Kidney epithelial cell (primary cell): ENCODE measurements around the gene CAMTA1. TPM values are rescaled to one million over a fixed set of nuclear protein-coding genes. Genes with fewer than 3 reads are reported as not detected.

ENCODE experiments used
- DNase-seq: peaks from one replicate; pipeline ENCODE4 v3.0.0-alpha.2; 2010; ENCODE audit warnings: low read depth
- H3K27me3 ChIP-seq: 2 replicates; pipeline ENCODE4 v1.6.0; 2011; ENCODE audit warnings: low read length; ENCODE audit not compliant: control insufficient read depth, insufficient read depth
- H3K36me3 ChIP-seq: 2 replicates; pipeline ENCODE4 v1.5.1; 2011; ENCODE audit warnings: low read length; ENCODE audit not compliant: control insufficient read depth, insufficient read depth
- H3K4me3 ChIP-seq: 2 replicates; pipeline ENCODE4 v1.5.1; 2011; ENCODE audit warnings: low read depth, mild to moderate bottlenecking, control low read depth, low read length
- CTCF ChIP-seq: IDR thresholded peaks from 2 replicates; pipeline ENCODE4 v1.5.1; 2011; ENCODE audit warnings: mild to moderate bottlenecking, moderate library complexity, low read length, control low read depth, inconsistent platforms; ENCODE audit not compliant: insufficient read depth, poor library complexity, severe bottlenecking
- total RNA-seq: library from RNA; depleted of rRNA; stranded (reverse); fragments of >200 nt; gene quantifications from 2 replicates; pipeline ENCODE4 v1.2.3, GENCODE V29; 2015

Gene CAMTA1
- total RNA-seq, 1 donor from 2014 or later: 76.5 TPM

GRCh38 chr1:6935361-6935883 is 150.2 kb downstream of the CAMTA1 start:
- TF ChIP-seq CTCF: no peak
- no peaks in the 10 kb centered on the region for H3K36me3 ChIP-seq
- no peak for DNase-seq
- H3K4me3 ChIP-seq: no peak overlapping the region
- H3K27me3 ChIP-seq: peaks cover 18% of the 10 kb centered on the region

- no peak for DNase-seq
- H3K27me3 ChIP-seq: peaks cover 18% of the 10 kb centered on the region
- no peaks in the 10 kb centered on the region for H3K36me3 ChIP-seq
- no peak overlapping the region for H3K4me3 ChIP-seq
- TF ChIP-seq CTCF: no peak
Observed at GRCh38 chr1:6935911-6936690, 150.8 kb downstream of the CAMTA1 start.

GRCh38 chr1:6937048-6937447 is 151.8 kb downstream of the CAMTA1 start:
- H3K27me3 ChIP-seq: peaks cover 18% of the 10 kb centered on the region
- no peak for DNase-seq
- H3K36me3 ChIP-seq: no peaks in the 10 kb centered on the region
- H3K4me3 ChIP-seq: no peak overlapping the region
- no peak for TF ChIP-seq CTCF

GRCh38 chr1:6939363-6939762 is 154.1 kb downstream of the CAMTA1 start:
- no peak for DNase-seq
- TF ChIP-seq CTCF: no peak

GRCh38 chr1:6941786-6942185 is 156.5 kb downstream of the CAMTA1 start:
- DNase-seq: no peak
- peaks cover 4% of the 10 kb centered on the region for H3K27me3 ChIP-seq
- no peak overlapping the region for H3K4me3 ChIP-seq
- no peak for TF ChIP-seq CTCF
- no peaks in the 10 kb centered on the region for H3K36me3 ChIP-seq

More at GRCh38 chr1:6939363-6939762, 154.1 kb downstream of the CAMTA1 start:
- H3K36me3 ChIP-seq: no peaks in the 10 kb centered on the region
- H3K4me3 ChIP-seq: no peak overlapping the region
- H3K27me3 ChIP-seq: peaks cover 20% of the 10 kb centered on the region
